Neuronal stem cell (in vitro differentiated cells): ENCODE results near the gene APOL2.
"Not testable (repeated sequence)": the region's sequence is repeated elsewhere in the genome, so short reads cannot be mapped to it uniquely, and the experiment has no call there.

Experiments used
- DNase-seq: peaks from one replicate; pipeline ENCODE4 v3.0.0-alpha.2; 2013; ENCODE audit warnings: low spot score
- H2AFZ ChIP-seq: one replicate; pipeline ENCODE4 v1.6.1; 2013; ENCODE audit warnings: mild to moderate bottlenecking, low read length, inconsistent platforms
- H2AK5ac ChIP-seq: 2 replicates; pipeline ENCODE4 v1.6.1; 2013; ENCODE audit warnings: low read depth, mild to moderate bottlenecking, inconsistent platforms, low read length, moderate library complexity, mixed read lengths
- H2BK120ac ChIP-seq: 2 replicates; pipeline ENCODE4 v1.6.1; 2013; ENCODE audit warnings: low read depth, mild to moderate bottlenecking, inconsistent platforms, low read length, moderate library complexity, mixed read lengths
- H2BK12ac ChIP-seq: one replicate; pipeline ENCODE4 v1.6.1; 2013; ENCODE audit warnings: low read length, inconsistent platforms
- H2BK15ac ChIP-seq: 2 replicates; pipeline ENCODE4 v1.6.1; 2013; ENCODE audit warnings: mild to moderate bottlenecking, low read length, inconsistent platforms, mixed read lengths
- H2BK5ac ChIP-seq: one replicate; pipeline ENCODE4 v1.6.1; 2013; ENCODE audit warnings: inconsistent platforms, mild to moderate bottlenecking, low read length, moderate library complexity
- H3K14ac ChIP-seq: one replicate; pipeline ENCODE4 v1.6.1; 2013; ENCODE audit warnings: low read length, inconsistent platforms
- H3K18ac ChIP-seq: 2 replicates; pipeline ENCODE4 v1.6.1; 2013; ENCODE audit warnings: low read length, inconsistent platforms
- H3K23ac ChIP-seq: 2 replicates; pipeline ENCODE4 v1.6.1; 2013; ENCODE audit warnings: low read depth, mild to moderate bottlenecking, mixed read lengths, low read length, inconsistent platforms; ENCODE audit not compliant: poor library complexity
- H3K27ac ChIP-seq: replicated peaks from 3 replicates; pipeline ENCODE4 v1.5.1; 2013; ENCODE audit warnings: low read length, inconsistent platforms
- H3K27me3 ChIP-seq, 3 experiments: 2 replicates each; pipeline ENCODE4 v1.6.1; 2013; ENCODE audit warnings: low read length in 3 of 3, mild to moderate bottlenecking in 2 of 3, inconsistent platforms in 1 of 3, low read depth in 1 of 3, mixed read lengths in 1 of 3, moderate library complexity in 1 of 3; ENCODE audit not compliant: control insufficient read depth in 3 of 3, insufficient read depth in 3 of 3
- H3K36me3 ChIP-seq, 2 donors: replicated peaks in 1 of 2; 2 replicates each; pipeline ENCODE4 v1.6.1; 2013; ENCODE audit warnings: low read length in 2 of 2; ENCODE audit not compliant: control insufficient read depth in 2 of 2, insufficient read depth in 2 of 2
- H3K4ac ChIP-seq: 2 replicates; pipeline ENCODE4 v1.6.1; 2013; ENCODE audit warnings: inconsistent platforms, mild to moderate bottlenecking, low read length, moderate library complexity
- H3K4me1 ChIP-seq, 2 donors: 1 replicate in 1 of 2; 2 replicates in 1 of 2; pipeline ENCODE4 v1.6.1; 2013; ENCODE audit warnings: low read length in 2 of 2, low read depth in 1 of 2; ENCODE audit not compliant: control insufficient read depth in 2 of 2, insufficient read depth in 1 of 2
- H3K4me2 ChIP-seq: one replicate; pipeline ENCODE4 v1.6.1; 2013; ENCODE audit warnings: mild to moderate bottlenecking, low read length, inconsistent platforms; ENCODE audit not compliant: insufficient read depth, poor library complexity, severe bottlenecking
- H3K4me3 ChIP-seq, 2 donors: 2 replicates each; pipeline ENCODE4 v1.5.1; 2013; ENCODE audit warnings: low read length in 2 of 2, mild to moderate bottlenecking in 2 of 2, inconsistent platforms in 1 of 2, moderate library complexity in 1 of 2
- H3K79me1 ChIP-seq: one replicate; pipeline ENCODE4 v1.6.1; 2013; ENCODE audit warnings: low read depth, mild to moderate bottlenecking, inconsistent platforms, low read length, moderate library complexity
- H3K9ac ChIP-seq: one replicate; pipeline ENCODE4 v1.6.1; 2013; ENCODE audit warnings: mild to moderate bottlenecking, low read depth, low read length, inconsistent platforms; ENCODE audit not compliant: poor library complexity
- H3K9me3 ChIP-seq, 2 donors: replicated peaks in 1 of 2; 2 replicates each; pipeline versions ENCODE3 to v1.6.1; 2013; ENCODE audit warnings: low read length in 2 of 2, mild to moderate bottlenecking in 2 of 2, inconsistent platforms in 1 of 2, low read depth in 1 of 2, mixed read lengths in 1 of 2, moderate library complexity in 1 of 2; ENCODE audit not compliant: control insufficient read depth in 2 of 2, insufficient read depth in 1 of 2
- H4K8ac ChIP-seq: one replicate; pipeline ENCODE4 v1.6.1; 2013; ENCODE audit warnings: low read depth, mild to moderate bottlenecking, inconsistent platforms, low read length, moderate library complexity
- H4K91ac ChIP-seq: one replicate; pipeline ENCODE4 v1.6.1; 2013; ENCODE audit warnings: low read length, low read depth, mild to moderate bottlenecking, inconsistent platforms; ENCODE audit not compliant: poor library complexity
- WGBS, 2 donors: extraction: QIAGEN DNeasy Blood & Tissue Kit; methylation state at CpG; one replicate each; pipeline ENCODE4 v1.1.7; 2013; ENCODE audit warnings: missing lambda C conversion rate in 2 of 2, mixed read lengths in 1 of 2; ENCODE audit not compliant: insufficient read length in 2 of 2, insufficient replicate concordance in 1 of 2; ENCODE audit errors: extremely low coverage in 2 of 2; 5-methylcytosine and 5-hydroxymethylcytosine counted together

The APOL2 gene

DNA sequence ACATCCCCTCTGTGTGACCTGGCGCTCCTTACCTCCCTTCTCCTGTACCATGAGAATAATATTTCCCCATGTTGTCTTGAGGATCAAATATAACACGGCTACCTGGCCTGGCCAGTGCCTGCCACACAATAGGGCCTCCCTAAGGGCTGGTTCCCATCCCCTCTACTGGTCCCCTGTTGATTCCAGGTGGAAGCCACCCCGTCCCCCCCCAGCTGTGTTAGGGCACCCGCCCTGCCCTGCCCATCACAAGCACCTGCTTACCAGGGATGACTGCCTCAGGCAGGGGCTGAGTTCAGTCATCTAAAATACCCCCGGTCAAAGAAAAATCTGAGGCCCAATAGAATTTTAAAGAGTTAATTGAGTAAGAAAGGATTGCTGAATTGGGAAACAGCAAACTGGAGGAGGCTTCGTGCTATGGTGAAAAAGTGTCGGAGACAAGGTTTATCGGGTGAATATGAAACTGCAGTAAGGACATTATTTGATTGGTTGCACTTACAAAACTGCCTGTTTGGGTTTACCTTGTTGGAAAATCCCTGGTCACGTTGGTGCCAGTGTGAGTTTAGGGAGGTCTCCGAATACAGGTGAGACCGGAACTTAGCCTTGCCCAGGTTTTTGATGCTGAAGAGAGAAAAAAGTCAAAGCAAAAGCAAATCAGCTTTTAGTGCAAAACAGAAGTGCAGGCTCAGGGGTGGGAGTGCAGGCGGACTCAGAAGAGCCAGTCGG, 18.8 kb upstream of the APOL2 start:
- no peak overlapping the region for H4K91ac ChIP-seq
- peak overlapping the region; percentile 79 for H2AFZ ChIP-seq
- DNase-seq: no peak
- peaks cover 21 to 23% of the 10 kb centered on the region in 2 donors for H3K4me1 ChIP-seq
- H3K79me1 ChIP-seq: no peaks in the 10 kb centered on the region
- H3K4me2 ChIP-seq: no peak overlapping the region
- no CpG with 5 or more reads among the region's 13 CpGs for WGBS, 2 donors
- H2BK15ac ChIP-seq: peak overlapping the region; percentile 82
- H4K8ac ChIP-seq: no peak overlapping the region
- peak overlapping the region; percentile 87 for H3K18ac ChIP-seq
- H2AK5ac ChIP-seq: peak overlapping the region; percentile 53
- no peak overlapping the region for H3K4me3 ChIP-seq
- H3K9ac ChIP-seq: no peak overlapping the region
- no peak overlapping the region for H3K23ac ChIP-seq
- H3K9me3 ChIP-seq: peaks cover 0 to 3% of the 10 kb centered on the region in 2 donors
- peak overlapping the region; percentile 4 for H3K4ac ChIP-seq
- peak overlapping the region; percentile 31 for H2BK12ac ChIP-seq
- no peaks in the 10 kb centered on the region for H3K36me3 ChIP-seq
- peak overlapping the region; percentile 76 for H2BK5ac ChIP-seq
- H3K14ac ChIP-seq: no peak overlapping the region
- no peaks in the 10 kb centered on the region for H3K27me3 ChIP-seq
- peak overlapping the region; percentile 29 for H2BK120ac ChIP-seq
- peak overlapping the region; percentile 76 for H3K27ac ChIP-seq

DNA sequence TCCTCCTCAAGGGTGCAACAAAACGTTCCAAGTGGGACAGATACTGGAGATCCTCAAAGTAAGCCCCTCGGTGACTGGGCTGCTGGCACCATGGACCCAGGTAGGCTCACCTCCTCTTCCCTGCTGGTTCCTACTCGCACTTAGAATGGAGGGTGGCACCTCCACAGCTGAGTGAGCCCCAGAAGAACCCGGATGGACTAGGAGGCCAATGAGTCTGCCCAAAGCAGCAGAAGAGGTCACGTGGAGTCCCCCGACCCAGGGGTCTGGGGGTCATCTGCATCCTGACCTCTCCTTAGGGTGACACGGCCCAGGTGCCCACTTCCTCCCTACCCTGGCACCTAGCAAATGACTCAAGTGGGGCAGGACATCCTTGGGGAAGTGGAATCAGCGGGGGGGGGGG, 18.0 kb upstream of the APOL2 start:
- H3K36me3 ChIP-seq: no peaks in the 10 kb centered on the region
- no peak overlapping the region for H3K4me2 ChIP-seq
- peak overlapping the region; percentile 91 for H2BK12ac ChIP-seq
- H3K23ac ChIP-seq: no peak overlapping the region
- peak overlapping the region; percentile 10 for H2BK120ac ChIP-seq
- H3K9me3 ChIP-seq: peaks cover 0 to 3% of the 10 kb centered on the region in 2 donors
- DNase-seq: no peak
- H3K79me1 ChIP-seq: no peaks in the 10 kb centered on the region
- no peak overlapping the region for H3K14ac ChIP-seq
- no peak overlapping the region for H4K91ac ChIP-seq
- H3K4me3 ChIP-seq: no peak overlapping the region
- peak overlapping the region; percentile 82 for H2BK15ac ChIP-seq
- no peak overlapping the region for H2AFZ ChIP-seq
- peak overlapping the region; percentile 76 for H2BK5ac ChIP-seq
- peak overlapping the region; percentile 77 for H3K18ac ChIP-seq
- H3K9ac ChIP-seq: no peak overlapping the region
- no CpG with 5 or more reads among the region's 8 CpGs for WGBS, 2 donors
- no peak overlapping the region for H3K4ac ChIP-seq
- no peak overlapping the region for H4K8ac ChIP-seq
- H2AK5ac ChIP-seq: peak overlapping the region; percentile 53
- no peaks in the 10 kb centered on the region for H3K27me3 ChIP-seq
- H3K27ac ChIP-seq: no peak overlapping the region
- H3K4me1 ChIP-seq: peaks cover 21 to 23% of the 10 kb centered on the region in 2 donors

DNA sequence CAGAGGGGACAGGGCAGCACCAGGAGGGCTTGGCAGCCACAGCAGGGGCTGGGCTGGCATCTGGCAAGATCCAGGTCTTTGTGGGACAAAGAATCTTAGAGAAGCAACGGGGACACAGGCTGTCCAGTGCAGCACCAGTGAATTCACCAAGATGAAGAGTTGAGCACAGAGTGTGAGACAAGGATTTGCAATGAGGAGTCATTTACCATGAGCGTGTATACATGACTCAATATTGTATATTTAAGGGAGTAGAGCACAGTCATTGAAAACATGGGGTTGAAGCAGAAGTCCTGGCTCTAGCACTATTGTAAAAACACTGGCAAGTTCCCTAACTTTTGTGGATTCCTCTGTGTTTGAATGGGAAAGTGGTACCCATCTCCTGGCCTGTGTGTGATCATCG, 17.2 kb upstream of the APOL2 start:
- Histone ChIP-seq H3K14ac (no peak overlapping the region), H3K36me3 (no peaks in the 10 kb centered on the region), H2AK5ac (no peak overlapping the region), H3K4me1 (peaks cover 21 to 23% of the 10 kb centered on the region in 2 donors), H2BK120ac (no peak overlapping the region), H3K9me3 (peaks cover 0 to 3% of the 10 kb centered on the region in 2 donors), H3K79me1 (no peaks in the 10 kb centered on the region), H3K4me2 (no peak overlapping the region), H3K18ac (no peak overlapping the region), H2BK15ac (no peak overlapping the region), H4K91ac (no peak overlapping the region), H3K23ac (no peak overlapping the region), H2BK12ac (no peak overlapping the region), H3K9ac (no peak overlapping the region), H3K27ac (no peak overlapping the region), H3K4ac (no peak overlapping the region), H2BK5ac (no peak overlapping the region), H4K8ac (no peak overlapping the region), H2AFZ (no peak overlapping the region), H3K4me3 (no peak overlapping the region), H3K27me3 (no peaks in the 10 kb centered on the region)
- WGBS, 2 donors: no CpG with 5 or more reads among the region's 3 CpGs
- no peak for DNase-seq

DNA sequence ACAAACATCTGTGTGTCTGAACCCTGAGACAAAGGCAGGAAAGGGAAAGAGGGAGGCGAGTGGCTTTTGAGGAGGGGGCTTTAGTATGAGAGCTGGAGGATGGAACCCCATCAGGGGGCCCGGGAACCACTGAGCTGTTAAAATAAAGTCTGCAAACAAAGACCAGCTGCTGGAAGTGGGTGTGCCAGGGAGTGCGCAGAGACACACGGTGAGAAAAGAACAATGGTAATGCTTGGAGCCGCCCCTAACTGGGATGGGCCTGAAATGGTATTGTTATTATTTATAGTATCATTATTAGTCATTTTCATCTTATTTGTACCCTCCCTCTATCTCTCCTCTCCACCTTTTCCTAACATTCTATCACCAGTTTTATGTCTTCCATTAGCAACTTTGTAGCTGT, 16.2 kb upstream of the APOL2 start:
- WGBS, 2 donors: no CpG with 5 or more reads among the region's 5 CpGs
- not testable (repeated sequence) for H3K79me1 ChIP-seq, H4K91ac ChIP-seq

More for the DNA sequence above, 16.2 kb upstream of the APOL2 start:
- H2AK5ac ChIP-seq, H3K23ac ChIP-seq, H3K4me3 ChIP-seq, H3K36me3 ChIP-seq, H2BK5ac ChIP-seq, H3K27me3 ChIP-seq, H3K18ac ChIP-seq, H3K27ac ChIP-seq, H2BK120ac ChIP-seq, H3K4me2 ChIP-seq, H3K9ac ChIP-seq, H3K14ac ChIP-seq, H3K4ac ChIP-seq, DNase-seq, H2BK12ac ChIP-seq, H3K9me3 ChIP-seq, H2BK15ac ChIP-seq, H4K8ac ChIP-seq: not testable (repeated sequence)
- H3K4me1 ChIP-seq: peaks cover 21 to 23% of the 10 kb centered on the region in 2 donors
- peak overlapping the region; percentile 65 for H2AFZ ChIP-seq
